GM21526 (cell line): ENCODE results near the gene CAPN11.
A peak's percentile ranks its signal among the peaks of the same experiment; 100 is the strongest.
"Not testable (repeated sequence)": the region's sequence is repeated elsewhere in the genome, so short reads cannot be mapped to it uniquely, and the experiment has no call there.

Experiments used
- ATAC-seq: cut with Tn5 transposase; IDR thresholded peaks from one replicate; pipeline ENCODE4 v1.9.1; 2021; ENCODE audit warnings: moderate library complexity; ENCODE audit not compliant: unreplicated experiment, low FRiP score

CAPN11 gene

GRCh38 chr6:44129841-44130322 is 28.7 kb upstream of the CAPN11 start:
- ATAC-seq = no peak

GRCh38 chr6:44131892-44132291 is 26.7 kb upstream of the CAPN11 start:
- ATAC-seq = no peak

- ATAC-seq = no peak
These were observed 26.1 kb upstream of the CAPN11 start for GRCh38 chr6:44132476-44132875.

- ATAC-seq = no peak
These were observed 25.4 kb upstream of the CAPN11 start for GRCh38 chr6:44133003-44133931.

- ATAC-seq = no peak
These were observed 24.5 kb upstream of the CAPN11 start for GRCh38 chr6:44133981-44134711.

GRCh38 chr6:44135173-44135758 is 23.4 kb upstream of the CAPN11 start:
- no peak for ATAC-seq

GRCh38 chr6:44135875-44136274 is 22.7 kb upstream of the CAPN11 start:
- ATAC-seq = no peak

- no peak for ATAC-seq
These were observed 19.8 kb upstream of the CAPN11 start for GRCh38 chr6:44138717-44139350.

GRCh38 chr6:44139351-44139743 is 19.3 kb upstream of the CAPN11 start:
- ATAC-seq = no peak

- ATAC-seq = no peak
These were observed 15.8 kb upstream of the CAPN11 start for GRCh38 chr6:44142835-44143234.

- ATAC-seq = no peak
These were observed 14.9 kb upstream of the CAPN11 start for GRCh38 chr6:44143731-44144130.

- ATAC-seq = not testable (repeated sequence)
These were observed 14.1 kb upstream of the CAPN11 start for GRCh38 chr6:44144536-44144935.

GRCh38 chr6:44145839-44146238 is 12.8 kb upstream of the CAPN11 start:
- ATAC-seq = no peak

GRCh38 chr6:44146685-44147084 is 11.9 kb upstream of the CAPN11 start:
- ATAC-seq = no peak

GRCh38 chr6:44147256-44147655 is 11.4 kb upstream of the CAPN11 start:
- no peak for ATAC-seq

- no peak for ATAC-seq
These were observed 10.3 kb upstream of the CAPN11 start for GRCh38 chr6:44148306-44148705.

- ATAC-seq = no peak
These were observed 9.1 kb upstream of the CAPN11 start for GRCh38 chr6:44149369-44150012.

GRCh38 chr6:44150317-44150917 is 8.2 kb upstream of the CAPN11 start:
- no peak for ATAC-seq

GRCh38 chr6:44151348-44152108 is 7.1 kb upstream of the CAPN11 start:
- ATAC-seq = peak; percentile 55
